ENCODE results near the gene CPTP. TPM values are rescaled to one million over a fixed set of nuclear protein-coding genes. Genes with fewer than 3 reads are reported as not detected.

Gene CPTP
- total and polyA plus RNA-seq, 10 of the 15 experiments (the other 5 are each of a cell fraction or from before 2014, with no cell fraction given) = 0.06 to 24.3 (median 10.0) TPM

DNA sequence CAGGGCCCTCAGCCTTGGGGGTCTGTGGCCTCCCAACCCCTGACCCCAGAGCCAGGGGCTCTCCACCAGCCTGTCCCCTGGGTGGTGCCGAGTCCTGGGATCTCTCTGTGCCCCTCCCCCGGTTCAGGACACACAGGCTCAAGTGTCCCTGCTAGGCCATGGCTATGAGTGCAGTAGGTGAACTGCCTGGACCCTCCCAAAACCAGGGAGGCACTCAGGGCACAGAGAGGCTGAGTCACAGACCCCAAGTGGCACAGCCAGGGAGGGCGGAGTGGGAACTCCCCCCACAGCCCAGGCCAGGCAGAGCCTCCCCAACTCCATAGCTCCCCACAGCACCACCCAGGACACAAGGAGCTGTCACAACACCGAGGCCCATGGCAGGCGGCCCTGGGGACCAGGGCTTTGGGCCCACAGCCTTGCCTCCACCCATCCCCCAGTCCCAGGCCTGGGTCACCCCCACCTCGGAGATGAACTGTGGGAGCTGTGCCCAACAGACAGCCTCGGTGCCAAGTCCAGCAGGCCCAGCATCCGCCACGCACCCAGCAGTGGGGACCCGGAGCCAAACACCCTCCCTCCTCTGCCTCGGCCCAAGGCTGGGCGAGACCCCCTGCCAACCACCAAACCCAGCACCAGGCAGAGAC is 21.4 kb downstream of the CPTP start:
- H3K79me2 ChIP-seq (ENCODE audit: control insufficient read depth, insufficient read depth, low read length) = peaks cover 2% of the 10 kb centered on the region
- H3K27me3 ChIP-seq (replicated peaks in 1 of 2; ENCODE audit: control insufficient read depth in 2 of 2, insufficient read depth in 2 of 2, low read length in 1 of 2) = no peaks in the 10 kb centered on the region
- H3K9ac ChIP-seq (ENCODE audit: control insufficient read depth, insufficient read depth, low read length) = no peak overlapping the region
- TF ChIP-seq HDGF (IDR thresholded peaks at IDR 0.05) (no peak), CEBPB (IDR thresholded peaks at IDR 0.05; ENCODE audit: borderline replicate concordance in 1 of 2, low read depth in 2 of 2, low read length in 2 of 2) (no peak), TBL1XR1 (IDR thresholded peaks at IDR 0.05; ENCODE audit: low read depth, low read length) (no peak), POLR2AphosphoS5 (IDR thresholded peaks at IDR 0.05; ENCODE audit: low read length) (no peak), MTA3 (IDR thresholded peaks at IDR 0.05; ENCODE audit: borderline replicate concordance, low read length) (no peak), SREBF1 (IDR thresholded peaks at IDR 0.05; ENCODE audit: low read length) (no peak), ZZZ3 (IDR thresholded peaks at IDR 0.05; ENCODE audit: control insufficient read depth, insufficient read length, low read depth) (no peak), NR2C1 (IDR thresholded peaks at IDR 0.05) (no peak), SUPT20H (IDR thresholded peaks at IDR 0.05; ENCODE audit: borderline replicate concordance, control insufficient read depth, low read depth, low read length) (no peak), GATAD2B (conservative IDR thresholded peaks at IDR 0.05; ENCODE audit: low read depth) (no peak)
- TF ChIP-seq, protein P1, sequence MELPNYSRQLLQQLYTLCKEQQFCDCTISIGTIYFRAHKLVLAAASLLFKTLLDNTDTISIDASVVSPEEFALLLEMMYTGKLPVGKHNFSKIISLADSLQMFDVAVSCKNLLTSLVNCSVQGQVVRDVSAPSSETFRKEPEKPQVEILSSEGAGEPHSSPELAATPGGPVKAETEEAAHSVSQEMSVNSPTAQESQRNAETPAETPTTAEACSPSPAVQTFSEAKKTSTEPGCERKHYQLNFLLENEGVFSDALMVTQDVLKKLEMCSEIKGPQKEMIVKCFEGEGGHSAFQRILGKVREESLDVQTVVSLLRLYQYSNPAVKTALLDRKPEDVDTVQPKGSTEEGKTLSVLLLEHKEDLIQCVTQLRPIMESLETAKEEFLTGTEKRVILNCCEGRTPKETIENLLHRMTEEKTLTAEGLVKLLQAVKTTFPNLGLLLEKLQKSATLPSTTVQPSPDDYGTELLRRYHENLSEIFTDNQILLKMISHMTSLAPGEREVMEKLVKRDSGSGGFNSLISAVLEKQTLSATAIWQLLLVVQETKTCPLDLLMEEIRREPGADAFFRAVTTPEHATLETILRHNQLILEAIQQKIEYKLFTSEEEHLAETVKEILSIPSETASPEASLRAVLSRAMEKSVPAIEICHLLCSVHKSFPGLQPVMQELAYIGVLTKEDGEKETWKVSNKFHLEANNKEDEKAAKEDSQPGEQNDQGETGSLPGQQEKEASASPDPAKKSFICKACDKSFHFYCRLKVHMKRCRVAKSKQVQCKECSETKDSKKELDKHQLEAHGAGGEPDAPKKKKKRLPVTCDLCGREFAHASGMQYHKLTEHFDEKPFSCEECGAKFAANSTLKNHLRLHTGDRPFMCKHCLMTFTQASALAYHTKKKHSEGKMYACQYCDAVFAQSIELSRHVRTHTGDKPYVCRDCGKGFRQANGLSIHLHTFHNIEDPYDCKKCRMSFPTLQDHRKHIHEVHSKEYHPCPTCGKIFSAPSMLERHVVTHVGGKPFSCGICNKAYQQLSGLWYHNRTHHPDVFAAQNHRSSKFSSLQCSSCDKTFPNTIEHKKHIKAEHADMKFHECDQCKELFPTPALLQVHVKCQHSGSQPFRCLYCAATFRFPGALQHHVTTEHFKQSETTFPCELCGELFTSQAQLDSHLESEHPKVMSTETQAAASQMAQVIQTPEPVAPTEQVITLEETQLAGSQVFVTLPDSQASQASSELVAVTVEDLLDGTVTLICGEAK (IDR thresholded peaks at IDR 0.05; ENCODE audit: borderline replicate concordance) = no peak
- no TSS peak for BruUV-seq (replicated peaks)
- 86% methylated on average over 9 of the region's 12 CpGs for WGBS (ENCODE audit: insufficient coverage, insufficient replicate concordance, low lambda C conversion rate, missing lambda C conversion rate)
- POLR2A ChIA-PET = no interaction called here
- CTCF ChIA-PET = interaction anchor here (0.7 to 1.4 kb wide), 2 partner anchors 29 to 95 kb away, joined by 3 to 4 read pairs; partner anchors contain the start of gene AURKAIP1
- FAIRE-seq = no peak
- no peak overlapping the region for H3K27ac ChIP-seq (ENCODE audit: control insufficient read depth, insufficient read depth)
- intact Hi-C loops (cut with micrococcal nuclease; ENCODE audit: unreplicated experiment) = no loop called here
- H3K4me2 ChIP-seq (ENCODE audit: control insufficient read depth, insufficient read depth) = no peak overlapping the region; the same call in 1 of the 2 replicates
- no peak for ATAC-seq
- in situ Hi-C loops (cut with MboI) = no loop called here
- H4K20me1 ChIP-seq (ENCODE audit: control insufficient read depth, insufficient read depth) = no peaks in the 10 kb centered on the region
- H3K36me3 ChIP-seq (ENCODE audit: control insufficient read depth in 2 of 2, insufficient read depth in 2 of 2, low read length in 1 of 2) = peaks cover 0 to under 1% of the 10 kb centered on the region in 2 experiments; a peak in 1 of 4 replicates
- H2AFZ ChIP-seq (ENCODE audit: control insufficient read depth, low read depth, low read length) = no peak overlapping the region
- no peaks in the 10 kb centered on the region for H3K9me3 ChIP-seq (replicated peaks; ENCODE audit: control insufficient read depth, insufficient read depth, low read length)
- no peak overlapping the region for H3K4me3 ChIP-seq
- SMC1A ChIA-PET (ENCODE audit: uncharacterized antibody, unreplicated experiment) = no interaction called here
- peaks cover 6% of the 10 kb centered on the region; the same call in 1 of the 2 replicates for H3K4me1 ChIP-seq (ENCODE audit: control insufficient read depth, insufficient read depth, low read length)
- RAD21 ChIA-PET (ENCODE audit: unreplicated experiment) = interaction anchor here (0.9 kb wide), 1 partner anchor 8 kb away, joined by 3 read pairs; no protein-coding TSS in a partner anchor
- no peak for DNase-seq (ENCODE audit: low read depth, low spot score)

All from GM12878 (cell line).